Measurements from ENCODE around the gene SPIN3. TPM values are rescaled to one million over a fixed set of nuclear protein-coding genes. Genes with fewer than 3 reads are reported as not detected.

The SPIN3 gene
- total RNA-seq, 1 experiment from 2014 or later = 17.9 TPM

GRCh38 chrX:56943264-56943663 is 52.1 kb downstream of the SPIN3 start:
- Histone ChIP-seq H3K36me3 (ENCODE audit: control insufficient read depth, insufficient read depth, low read length) (no peaks in the 10 kb centered on the region), H3K9me3 (ENCODE audit: control insufficient read depth, insufficient read depth, low read depth, low read length) (no peaks in the 10 kb centered on the region), H3K27me3 (ENCODE audit: control insufficient read depth, insufficient read depth, low read length) (no peaks in the 10 kb centered on the region), H3K4me3 (ENCODE audit: low read depth in 2 of 2, low read length in 2 of 2) (no peak overlapping the region), H3K4me1 (ENCODE audit: control insufficient read depth, insufficient read depth, low read length) (no peaks in the 10 kb centered on the region), H3K27ac (ENCODE audit: low read length) (no peak overlapping the region)
- POLR2A ChIA-PET = no interaction called here
- TF ChIP-seq TCF7L2 (IDR thresholded peaks at IDR 0.05; ENCODE audit: low read depth, low read length) = no peak
- TF ChIP-seq POLR2AphosphoS5 (IDR thresholded peaks at IDR 0.05; ENCODE audit: low read depth, low read length) = no peak
- TF ChIP-seq SIN3A (IDR thresholded peaks at IDR 0.05; ENCODE audit: borderline replicate concordance, insufficient read depth, low read depth, low read length) = no peak
- no peak for TF ChIP-seq REST (IDR thresholded peaks at IDR 0.05; ENCODE audit: insufficient read depth in 1 of 2, low read depth in 2 of 2, low read length in 1 of 2)
- intact Hi-C loops (cut with micrococcal nuclease; ENCODE audit: unreplicated experiment) = no loop called here
- no peak for ATAC-seq
- CTCF ChIA-PET = no interaction called here
- no TSS peak for BruUV-seq (replicated peaks)
- in situ Hi-C loops (cut with HindIII; ENCODE audit: low pct_unique_long_range_greater_than_20kb, low sequenced_read_pairs) = no loop called here
- no peak for DNase-seq (ENCODE audit: low read depth, low spot score)

Other genes with a start within 250 kb of the SPIN3 start
- gene SPIN2B, start 126.0 kb upstream of the SPIN3 start, total RNA-seq (2021; ENCODE audit: unreplicated experiment) = 8.3 TPM
- gene SPIN2A, start 141.9 kb upstream of the SPIN3 start, total RNA-seq (2021; ENCODE audit: unreplicated experiment) = 1.3 TPM

All from Panc1 (cell line).